GM12872 (cell line): ENCODE measurements around the gene PARD3B.

Experiments used
- CTCF ChIP-seq: IDR thresholded peaks from 3 replicates; pipeline ENCODE4 v1.5.1; 2011; ENCODE audit warnings: low read depth, mild to moderate bottlenecking, low read length, moderate library complexity; ENCODE audit not compliant: insufficient read depth

PARD3B gene

GRCh38 chr2:205387350-205388055 is 842.2 kb downstream of the PARD3B start:
- no peak for TF ChIP-seq CTCF

- TF ChIP-seq CTCF = no peak
Observed at GRCh38 chr2:205390866-205391265, 845.6 kb downstream of the PARD3B start.

- no peak for TF ChIP-seq CTCF
Observed at GRCh38 chr2:205401511-205401910, 856.2 kb downstream of the PARD3B start.

- TF ChIP-seq CTCF = no peak
Observed at GRCh38 chr2:205402011-205402410, 856.7 kb downstream of the PARD3B start.

GRCh38 chr2:205403244-205403825 is 858.1 kb downstream of the PARD3B start:
- no peak for TF ChIP-seq CTCF

GRCh38 chr2:205405194-205405593 is 859.9 kb downstream of the PARD3B start:
- TF ChIP-seq CTCF = no peak

- no peak for TF ChIP-seq CTCF
Observed at GRCh38 chr2:205405752-205406151, 860.5 kb downstream of the PARD3B start.

- TF ChIP-seq CTCF = no peak
Observed at GRCh38 chr2:205407984-205408383, 862.7 kb downstream of the PARD3B start.
